Measurements from ENCODE around the gene FCRLB.

FCRLB gene

DNA sequence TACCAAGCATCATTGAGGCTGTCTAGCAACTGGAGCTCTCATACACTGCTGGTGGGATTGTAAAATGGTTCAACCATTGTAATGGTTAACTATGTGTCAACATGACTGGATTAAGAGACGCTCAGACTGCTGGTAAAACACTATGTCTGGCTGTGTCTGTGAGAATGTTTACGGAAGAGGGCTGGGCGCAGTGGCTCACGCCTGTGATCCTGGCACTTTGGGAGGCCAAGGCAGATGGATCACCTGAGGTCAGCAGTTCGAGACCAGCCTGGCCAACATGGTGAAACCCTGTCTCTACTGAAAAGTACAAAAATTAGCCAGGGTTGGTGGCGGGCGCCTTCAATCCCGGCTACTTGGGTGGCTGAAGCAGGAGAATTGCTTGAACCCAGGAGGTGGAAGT is 19.1 kb upstream of the FCRLB start:
- H3K36me3 ChIP-seq (ENCODE audit: low read length) = no peaks in the 10 kb centered on the region
- H3K4me2 ChIP-seq (ENCODE audit: low read depth, low read length, poor library complexity, severe bottlenecking) = no peak overlapping the region
- H3F3A ChIP-seq (ENCODE audit: insufficient read depth) = peaks cover 32% of the 10 kb centered on the region
- no peak overlapping the region for H3K27ac ChIP-seq (ENCODE audit: low read depth, low read length)
- TF ChIP-seq EZH2phosphoT487 (conservative IDR thresholded peaks at IDR 0.05; ENCODE audit: low read length) (no peak), CTCF (IDR thresholded peaks at IDR 0.05; ENCODE audit: insufficient read depth, low read length, poor library complexity, severe bottlenecking) (no peak)
- no peak overlapping the region for H2AFZ ChIP-seq (ENCODE audit: low read depth, low read length, severe bottlenecking)
- H3K9me3 ChIP-seq (ENCODE audit: insufficient read depth, low read length) = no peaks in the 10 kb centered on the region
- H3K27me3 ChIP-seq (ENCODE audit: low read length) = no peaks in the 10 kb centered on the region
- H3K79me2 ChIP-seq (ENCODE audit: insufficient read depth, low read length) = peaks cover 2% of the 10 kb centered on the region
- H3K4me3 ChIP-seq (ENCODE audit: insufficient read depth, low read length, poor library complexity, severe bottlenecking) = no peak overlapping the region
- no peaks in the 10 kb centered on the region for H4K20me1 ChIP-seq (ENCODE audit: low read depth, low read length)
- H3K9me2 ChIP-seq (replicated peaks; ENCODE audit: insufficient read depth, low read length) = no peaks in the 10 kb centered on the region
- no peak overlapping the region for H3K9ac ChIP-seq (ENCODE audit: low read length)

DNA sequence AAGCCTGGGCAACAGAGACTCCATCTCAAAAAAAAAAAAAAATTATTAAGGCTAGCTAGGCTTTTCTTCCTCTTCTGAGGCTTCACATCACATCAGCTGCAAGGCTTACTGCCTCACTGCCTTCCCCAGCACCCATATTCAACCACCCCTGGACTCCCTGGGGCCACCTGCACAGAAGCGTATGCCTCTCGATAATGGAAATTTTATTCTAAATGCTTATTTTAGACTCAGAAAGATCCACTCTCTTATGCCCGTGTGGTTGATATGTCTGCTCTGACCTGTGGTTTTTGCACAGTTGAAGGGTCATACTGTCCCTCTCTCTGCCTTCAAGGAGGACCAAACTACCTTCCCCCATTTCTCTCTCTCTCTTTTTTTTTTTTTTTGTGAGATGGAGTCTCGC is 15.8 kb upstream of the FCRLB start:
- peak overlapping the region; percentile 98 for H3K27ac ChIP-seq (ENCODE audit: low read depth, low read length)
- H3K9ac ChIP-seq (ENCODE audit: low read length) = peak overlapping the region; percentile 75
- no peak for TF ChIP-seq EZH2phosphoT487 (conservative IDR thresholded peaks at IDR 0.05; ENCODE audit: low read length)
- no peak for TF ChIP-seq CTCF (IDR thresholded peaks at IDR 0.05; ENCODE audit: insufficient read depth, low read length, poor library complexity, severe bottlenecking)
- H3K9me3 ChIP-seq (ENCODE audit: insufficient read depth, low read length) = no peaks in the 10 kb centered on the region
- no peaks in the 10 kb centered on the region for H3K9me2 ChIP-seq (replicated peaks; ENCODE audit: insufficient read depth, low read length)
- peaks cover 52% of the 10 kb centered on the region for H3F3A ChIP-seq (ENCODE audit: insufficient read depth)
- no peaks in the 10 kb centered on the region for H3K27me3 ChIP-seq (ENCODE audit: low read length)
- H3K79me2 ChIP-seq (ENCODE audit: insufficient read depth, low read length) = peaks cover 35% of the 10 kb centered on the region
- peak overlapping the region; percentile 91 for H3K4me2 ChIP-seq (ENCODE audit: low read depth, low read length, poor library complexity, severe bottlenecking)
- H3K36me3 ChIP-seq (ENCODE audit: low read length) = peaks cover 4% of the 10 kb centered on the region
- H4K20me1 ChIP-seq (ENCODE audit: low read depth, low read length) = 0 out of 2 replicates have a peak, but pooled peaks cover 5% of the 10 kb centered on the region
- H3K4me3 ChIP-seq (ENCODE audit: insufficient read depth, low read length, poor library complexity, severe bottlenecking) = no peak overlapping the region
- H2AFZ ChIP-seq (ENCODE audit: low read depth, low read length, severe bottlenecking) = peak overlapping the region; percentile 9

- Histone ChIP-seq H3K27me3 (ENCODE audit: low read length) (no peaks in the 10 kb centered on the region), H3K9me2 (replicated peaks; ENCODE audit: insufficient read depth, low read length) (no peaks in the 10 kb centered on the region), H3K4me3 (ENCODE audit: insufficient read depth, low read length, poor library complexity, severe bottlenecking) (peak overlapping the region; percentile 44), H3F3A (ENCODE audit: insufficient read depth) (peaks cover 52% of the 10 kb centered on the region), H3K9me3 (ENCODE audit: insufficient read depth, low read length) (no peaks in the 10 kb centered on the region), H3K4me2 (ENCODE audit: low read depth, low read length, poor library complexity, severe bottlenecking) (peak overlapping the region; percentile 91), H3K9ac (ENCODE audit: low read length) (peak overlapping the region; percentile 75), H2AFZ (ENCODE audit: low read depth, low read length, severe bottlenecking) (no peak overlapping the region), H3K27ac (ENCODE audit: low read depth, low read length) (peak overlapping the region; percentile 98), H4K20me1 (ENCODE audit: low read depth, low read length) (0 out of 2 replicates have a peak, but pooled peaks cover 5% of the 10 kb centered on the region), H3K79me2 (ENCODE audit: insufficient read depth, low read length) (peaks cover 41% of the 10 kb centered on the region), H3K36me3 (ENCODE audit: low read length) (peaks cover 10% of the 10 kb centered on the region)
- TF ChIP-seq EZH2phosphoT487 (conservative IDR thresholded peaks at IDR 0.05; ENCODE audit: low read length) (no peak), CTCF (IDR thresholded peaks at IDR 0.05; ENCODE audit: insufficient read depth, low read length, poor library complexity, severe bottlenecking) (no peak)
Observed at GRCh38 chr1:161706113-161706481, 15.2 kb upstream of the FCRLB start.
